Esophagus (tissue), 2 donors: ENCODE measurements around the gene POFUT2. TPM values are rescaled to one million over a fixed set of nuclear protein-coding genes. Genes with fewer than 3 reads are reported as not detected.

Source experiments
- H3K27ac ChIP-seq, 2 donors: one replicate each; pipeline ENCODE4 v1.5.1; 2013; ENCODE audit warnings: low read depth in 2 of 2, mild to moderate bottlenecking in 2 of 2, inconsistent platforms in 1 of 2, low read length in 1 of 2, moderate library complexity in 1 of 2
- H3K27me3 ChIP-seq, 2 donors: one replicate each; pipeline ENCODE4 v1.6.1; 2013; ENCODE audit warnings: low read length in 2 of 2, control low read depth in 1 of 2, mild to moderate bottlenecking in 1 of 2; ENCODE audit not compliant: insufficient read depth in 2 of 2, control insufficient read depth in 1 of 2
- H3K36me3 ChIP-seq, 2 donors: one replicate each; pipeline ENCODE4 v1.6.1; 2013; ENCODE audit warnings: low read length in 1 of 2; ENCODE audit not compliant: control insufficient read depth in 2 of 2, insufficient read depth in 2 of 2
- H3K4me1 ChIP-seq, 2 donors: one replicate each; pipeline ENCODE4 v1.6.1; 2013; ENCODE audit warnings: low read length in 1 of 2; ENCODE audit not compliant: control insufficient read depth in 2 of 2, insufficient read depth in 2 of 2
- H3K4me3 ChIP-seq, 2 donors: one replicate each; pipeline ENCODE4 v1.5.1; 2013; ENCODE audit warnings: low read length in 2 of 2, mild to moderate bottlenecking in 2 of 2, low read depth in 1 of 2, moderate library complexity in 1 of 2
- H3K9me3 ChIP-seq, 2 donors: one replicate each; pipeline ENCODE4 v1.6.1; 2013; ENCODE audit warnings: mild to moderate bottlenecking in 2 of 2, low read depth in 1 of 2, low read length in 1 of 2, moderate library complexity in 1 of 2; ENCODE audit not compliant: control insufficient read depth in 2 of 2, insufficient read depth in 1 of 2
- WGBS, 2 donors: extraction: QIAGEN DNeasy Blood & Tissue Kit; methylation state at CpG; one replicate each; pipeline ENCODE4 v1.1.7; 2013; 5-methylcytosine and 5-hydroxymethylcytosine counted together
- polyA plus RNA-seq, 2 donors: library from polyadenylated mRNA; stranded (reverse); fragments of 200-250 nt; gene quantifications; one replicate each; pipeline ENCODE4 v1.2.3, GENCODE V29; 2013
- donor health status: healthy with polysubstance abuse.
- donor health status: Bipolar disorder and iron deficiency.

The POFUT2 gene
- polyA plus RNA-seq, 2 donors: 6.4 to 13.3 TPM

- 91 to 93% methylated on average over 28 of the region's 28 CpGs for WGBS, 2 donors
- no peak overlapping the region for H3K27ac ChIP-seq
- peaks cover 0 to 3% of the 10 kb centered on the region in 2 donors for H3K9me3 ChIP-seq
- H3K36me3 ChIP-seq: no peaks in the 10 kb centered on the region
- peaks cover 0 to 4% of the 10 kb centered on the region in 2 donors for H3K4me1 ChIP-seq
- no peak overlapping the region for H3K4me3 ChIP-seq
- H3K27me3 ChIP-seq: no peaks in the 10 kb centered on the region
Measured at GRCh38 chr21:45251635-45252447, 35.9 kb downstream of the POFUT2 start.

- WGBS, 2 donors: 85 to 91% methylated on average over 14 of the region's 14 CpGs
- no peaks in the 10 kb centered on the region for H3K36me3 ChIP-seq
- H3K4me3 ChIP-seq: no peak overlapping the region
- H3K27ac ChIP-seq: no peak overlapping the region
- H3K27me3 ChIP-seq: no peaks in the 10 kb centered on the region
- H3K4me1 ChIP-seq: peaks cover 0 to 4% of the 10 kb centered on the region in 2 donors
- H3K9me3 ChIP-seq: peaks cover 0 to 3% of the 10 kb centered on the region in 2 donors
Measured at GRCh38 chr21:45250914-45251634, 36.6 kb downstream of the POFUT2 start.

- Histone ChIP-seq H3K36me3 (no peaks in the 10 kb centered on the region), H3K4me3 (no peak overlapping the region), H3K27ac (no peak overlapping the region), H3K9me3 (no peaks in the 10 kb centered on the region), H3K4me1 (peaks cover 0 to 4% of the 10 kb centered on the region in 2 donors), H3K27me3 (no peaks in the 10 kb centered on the region)
- WGBS, 2 donors: 86 to 89% methylated on average over 3 of the region's 3 CpGs
Measured at GRCh38 chr21:45250272-45250671, 37.4 kb downstream of the POFUT2 start.

GRCh38 chr21:45249626-45250025 lies 38.1 kb downstream of the POFUT2 start:
- Histone ChIP-seq H3K27ac (no peak overlapping the region), H3K36me3 (no peaks in the 10 kb centered on the region), H3K4me3 (no peak overlapping the region), H3K4me1 (peaks cover 0 to 4% of the 10 kb centered on the region in 2 donors), H3K9me3 (no peaks in the 10 kb centered on the region), H3K27me3 (no peaks in the 10 kb centered on the region)
- 90 to 93% methylated on average over 6 of the region's 6 CpGs for WGBS, 2 donors

- no peak overlapping the region for H3K27ac ChIP-seq
- H3K36me3 ChIP-seq: no peaks in the 10 kb centered on the region
- 36 to 43% methylated on average over 14 of the region's 14 CpGs for WGBS, 2 donors
- H3K4me3 ChIP-seq: no peak overlapping the region
- H3K4me1 ChIP-seq: peaks cover 0 to 4% of the 10 kb centered on the region in 2 donors
- no peaks in the 10 kb centered on the region for H3K27me3 ChIP-seq
- H3K9me3 ChIP-seq: no peaks in the 10 kb centered on the region
Measured at GRCh38 chr21:45248893-45249381, 38.8 kb downstream of the POFUT2 start.

GRCh38 chr21:45248301-45248892 lies 39.3 kb downstream of the POFUT2 start:
- Histone ChIP-seq H3K4me3 (no peak overlapping the region), H3K4me1 (peaks cover 0 to 4% of the 10 kb centered on the region in 2 donors), H3K27ac (no peak overlapping the region), H3K27me3 (no peaks in the 10 kb centered on the region), H3K36me3 (no peaks in the 10 kb centered on the region), H3K9me3 (no peaks in the 10 kb centered on the region)
- 42 to 43% methylated on average over 13 of the region's 13 CpGs for WGBS, 2 donors

- Histone ChIP-seq H3K27ac (no peak overlapping the region), H3K27me3 (no peaks in the 10 kb centered on the region), H3K9me3 (peaks cover 0 to 2% of the 10 kb centered on the region in 2 donors), H3K36me3 (no peaks in the 10 kb centered on the region), H3K4me1 (peaks cover 0 to 4% of the 10 kb centered on the region in 2 donors), H3K4me3 (no peak overlapping the region)
- 76 to 79% methylated on average over 20 of the region's 20 CpGs for WGBS, 2 donors
Measured at GRCh38 chr21:45246386-45247320, 41.0 kb downstream of the POFUT2 start.

GRCh38 chr21:45244799-45245340 lies 42.8 kb downstream of the POFUT2 start:
- Histone ChIP-seq H3K27me3 (no peaks in the 10 kb centered on the region), H3K4me1 (peaks cover 0 to 4% of the 10 kb centered on the region in 2 donors), H3K27ac (no peak overlapping the region), H3K36me3 (no peaks in the 10 kb centered on the region), H3K4me3 (no peak overlapping the region), H3K9me3 (peaks cover 5 to 6% of the 10 kb centered on the region in 2 donors)
- WGBS, 2 donors: 78 to 79% methylated on average over 8 of the region's 8 CpGs
